Measurements from ENCODE around the gene LRRC8D. TPM values are rescaled to one million over a fixed set of nuclear protein-coding genes. Genes with fewer than 3 reads are reported as not detected.

Gene LRRC8D
- total RNA-seq, 2 donors from 2014 or later = 23.8 to 33.8 TPM

DNA sequence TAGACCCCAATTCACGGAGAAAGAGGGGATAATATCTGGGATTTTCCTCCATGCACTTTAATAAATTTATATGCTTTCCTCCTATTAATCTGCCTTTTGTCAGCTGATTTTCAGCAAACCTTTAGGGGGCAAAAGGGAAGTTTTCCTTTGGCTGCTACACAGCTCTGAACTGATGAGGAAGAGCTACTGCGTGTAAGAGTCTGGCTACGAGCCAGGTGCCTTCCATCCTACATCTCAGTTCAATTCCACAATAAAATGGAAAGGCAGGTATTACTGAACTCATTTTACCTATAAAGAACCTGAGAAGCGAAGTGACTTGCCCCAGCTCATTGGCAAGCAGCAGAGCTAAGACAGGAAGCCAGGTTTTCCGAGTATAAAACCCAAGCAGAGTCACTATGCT lies 145.8 kb downstream of the LRRC8D start:
- H3K36me3 ChIP-seq (ENCODE audit: control insufficient read depth, insufficient read depth, low read length) = no peaks in the 10 kb centered on the region
- H3K4me3 Mint-ChIP-seq = no peak overlapping the region

DNA sequence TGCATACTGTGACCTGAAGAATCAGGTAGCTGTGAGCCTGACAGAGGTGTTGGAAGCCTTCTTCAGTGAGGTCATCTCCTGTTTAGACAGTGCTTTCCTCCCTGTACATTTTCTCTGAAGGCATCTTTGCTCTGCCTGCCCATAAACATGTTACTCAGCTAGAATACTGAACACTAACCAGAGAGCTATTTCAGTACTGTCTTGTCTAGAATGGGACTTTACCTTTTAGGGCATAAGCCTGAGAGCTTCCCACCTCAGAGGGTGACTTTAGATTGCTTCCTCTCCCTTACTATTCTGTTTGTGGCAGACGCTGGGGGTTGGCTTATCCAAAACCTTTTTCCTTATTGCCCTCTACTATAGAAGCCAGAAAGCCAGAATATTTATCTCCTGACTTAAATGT lies 150.8 kb downstream of the LRRC8D start:
- Histone ChIP-seq H3K9ac (ENCODE audit: extremely low read depth, low read length, poor library complexity, severe bottlenecking) (no peak overlapping the region), H3K36me3 (ENCODE audit: control insufficient read depth, insufficient read depth, low read length) (no peaks in the 10 kb centered on the region), H3K9me3 (ENCODE audit: control insufficient read depth, low read length) (no peaks in the 10 kb centered on the region), H3K4me3 (ENCODE audit: low read length) (no peak overlapping the region), H3K27ac (ENCODE audit: low read depth, low read length) (no peak overlapping the region), H3K4me1 (ENCODE audit: control insufficient read depth, insufficient read depth, low read length) (peaks cover 5% of the 10 kb centered on the region), H3K27me3 (ENCODE audit: control insufficient read depth, insufficient read depth, low read length, poor library complexity, severe bottlenecking) (no peaks in the 10 kb centered on the region)
- Mint-ChIP-seq H3K4me3 (no peak overlapping the region), H3K4me1 (peaks cover 32% of the 10 kb centered on the region), H3K27me3 (ENCODE audit: insufficient read depth) (peaks cover 3% of the 10 kb centered on the region), H3K27ac (no peak overlapping the region), H3K36me3 (ENCODE audit: low read depth) (no peaks in the 10 kb centered on the region), H3K9me3 (no peaks in the 10 kb centered on the region)
- no peak for DNase-seq
- WGBS, 2 experiments (ENCODE audit: insufficient coverage in 1 of 2, insufficient read length in 1 of 2) = 69% methylated on average over 1 of the region's 1 CpG; no CpG with 5 or more reads in 1 of the 2 experiments
- TF ChIP-seq, protein P1, sequence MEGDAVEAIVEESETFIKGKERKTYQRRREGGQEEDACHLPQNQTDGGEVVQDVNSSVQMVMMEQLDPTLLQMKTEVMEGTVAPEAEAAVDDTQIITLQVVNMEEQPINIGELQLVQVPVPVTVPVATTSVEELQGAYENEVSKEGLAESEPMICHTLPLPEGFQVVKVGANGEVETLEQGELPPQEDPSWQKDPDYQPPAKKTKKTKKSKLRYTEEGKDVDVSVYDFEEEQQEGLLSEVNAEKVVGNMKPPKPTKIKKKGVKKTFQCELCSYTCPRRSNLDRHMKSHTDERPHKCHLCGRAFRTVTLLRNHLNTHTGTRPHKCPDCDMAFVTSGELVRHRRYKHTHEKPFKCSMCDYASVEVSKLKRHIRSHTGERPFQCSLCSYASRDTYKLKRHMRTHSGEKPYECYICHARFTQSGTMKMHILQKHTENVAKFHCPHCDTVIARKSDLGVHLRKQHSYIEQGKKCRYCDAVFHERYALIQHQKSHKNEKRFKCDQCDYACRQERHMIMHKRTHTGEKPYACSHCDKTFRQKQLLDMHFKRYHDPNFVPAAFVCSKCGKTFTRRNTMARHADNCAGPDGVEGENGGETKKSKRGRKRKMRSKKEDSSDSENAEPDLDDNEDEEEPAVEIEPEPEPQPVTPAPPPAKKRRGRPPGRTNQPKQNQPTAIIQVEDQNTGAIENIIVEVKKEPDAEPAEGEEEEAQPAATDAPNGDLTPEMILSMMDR (conservative IDR thresholded peaks at IDR 0.05) = no peak

More for the DNA sequence above, 145.8 kb downstream of the LRRC8D start:
- no peaks in the 10 kb centered on the region for H3K9me3 ChIP-seq (ENCODE audit: control insufficient read depth, low read length)
- Mint-ChIP-seq H3K27me3 (ENCODE audit: insufficient read depth) (peaks cover 3% of the 10 kb centered on the region), H3K36me3 (ENCODE audit: low read depth) (no peaks in the 10 kb centered on the region), H3K9me3 (peaks cover 1% of the 10 kb centered on the region), H3K4me1 (peaks cover 9% of the 10 kb centered on the region), H3K27ac (no peak overlapping the region)
- TF ChIP-seq, protein P1 (conservative IDR thresholded peaks at IDR 0.05) = no peak
- 89 to 93% methylated on average over 4 to 5 of the region's 5 CpGs for WGBS, 2 experiments (ENCODE audit: insufficient coverage in 1 of 2, insufficient read length in 1 of 2)
- no peak overlapping the region for H3K9ac ChIP-seq (ENCODE audit: extremely low read depth, low read length, poor library complexity, severe bottlenecking)
- H3K4me3 ChIP-seq (ENCODE audit: low read length) = no peak overlapping the region
- no peak for DNase-seq
- peaks cover 4% of the 10 kb centered on the region for H3K4me1 ChIP-seq (ENCODE audit: control insufficient read depth, insufficient read depth, low read length)
- H3K27me3 ChIP-seq (ENCODE audit: control insufficient read depth, insufficient read depth, low read length, poor library complexity, severe bottlenecking) = no peaks in the 10 kb centered on the region
- H3K27ac ChIP-seq (ENCODE audit: low read depth, low read length) = no peak overlapping the region

DNA sequence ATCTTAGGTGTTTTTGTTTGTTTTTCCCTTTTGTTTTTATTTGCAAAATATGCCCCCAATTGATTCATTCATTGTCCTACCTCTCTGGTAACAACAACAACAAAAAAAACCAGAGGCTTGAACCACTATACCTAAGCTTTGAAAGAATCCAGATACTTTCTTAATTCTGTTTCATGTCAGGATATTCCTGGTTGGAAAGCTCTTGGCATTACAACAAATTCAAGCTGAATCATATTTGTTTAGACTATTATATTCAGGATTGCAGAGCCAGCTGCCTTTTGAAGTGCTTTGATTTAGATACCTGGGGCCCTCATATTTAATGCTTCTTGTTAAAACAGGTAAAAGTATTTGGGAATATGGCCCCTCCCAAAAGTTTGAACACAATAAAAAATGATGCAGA lies 151.2 kb downstream of the LRRC8D start:
- H3K27ac Mint-ChIP-seq = no peak overlapping the region
- Histone ChIP-seq H3K27ac (ENCODE audit: low read depth, low read length) (no peak overlapping the region), H3K9ac (ENCODE audit: extremely low read depth, low read length, poor library complexity, severe bottlenecking) (no peak overlapping the region), H3K36me3 (ENCODE audit: control insufficient read depth, insufficient read depth, low read length) (no peaks in the 10 kb centered on the region), H3K4me1 (ENCODE audit: control insufficient read depth, insufficient read depth, low read length) (peaks cover 5% of the 10 kb centered on the region), H3K27me3 (ENCODE audit: control insufficient read depth, insufficient read depth, low read length, poor library complexity, severe bottlenecking) (no peaks in the 10 kb centered on the region), H3K4me3 (ENCODE audit: low read length) (no peak overlapping the region), H3K9me3 (ENCODE audit: control insufficient read depth, low read length) (no peaks in the 10 kb centered on the region)
- peaks cover 3% of the 10 kb centered on the region for H3K27me3 Mint-ChIP-seq (ENCODE audit: insufficient read depth)
- no peaks in the 10 kb centered on the region for H3K9me3 Mint-ChIP-seq
- TF ChIP-seq, protein P1 (conservative IDR thresholded peaks at IDR 0.05) = no peak
- no peak for DNase-seq
- H3K4me3 Mint-ChIP-seq = no peak overlapping the region
- H3K36me3 Mint-ChIP-seq (ENCODE audit: low read depth) = no peaks in the 10 kb centered on the region
- peaks cover 32% of the 10 kb centered on the region for H3K4me1 Mint-ChIP-seq
